ENCODE measurements around the gene RNF111. TPM values are rescaled to one million over a fixed set of nuclear protein-coding genes. Genes with fewer than 3 reads are reported as not detected.

The RNF111 gene
- total RNA-seq, 1 donor from 2014 or later: 20.3 TPM

GRCh38 chr15:59104912-59105732 lies 117.7 kb downstream of the RNF111 start, which contains the start of gene CCNB2:
TSS of gene CCNB2 (plus strand) at chr15:59105146. CDS start at chr15:59105269, 123 bp downstream.
- DNase-seq: peak; percentile 83
- H3K27me3 ChIP-seq (ENCODE audit: low read depth): no peaks in the 10 kb centered on the region
- no peaks in the 10 kb centered on the region for H3K9me3 ChIP-seq (replicated peaks)
- peaks cover 2% of the 10 kb centered on the region for H3K36me3 ChIP-seq
- intact Hi-C loops (cut with micrococcal nuclease): no loop called here
- peak within 1 kb of the TSS; percentile 28 for H3K27ac ChIP-seq (replicated peaks)
- peaks cover 13% of the 10 kb centered on the region for H3K4me1 ChIP-seq
- no peak for TF ChIP-seq CTCF (IDR thresholded peaks at IDR 0.05; ENCODE audit: borderline replicate concordance)
- H3K4me3 ChIP-seq: peak within 1 kb of the TSS; percentile 69

- TF ChIP-seq CTCF (IDR thresholded peaks at IDR 0.05; ENCODE audit: borderline replicate concordance): no peak
- intact Hi-C loops (cut with micrococcal nuclease): no loop called here
- Histone ChIP-seq H3K4me1 (peaks cover 13% of the 10 kb centered on the region), H3K27ac (replicated peaks) (no peak overlapping the region), H3K36me3 (no peaks in the 10 kb centered on the region), H3K9me3 (replicated peaks) (no peaks in the 10 kb centered on the region), H3K27me3 (ENCODE audit: low read depth) (no peaks in the 10 kb centered on the region), H3K4me3 (peak overlapping the region; percentile 69)
- DNase-seq: no peak
These were observed 118.4 kb downstream of the RNF111 start for GRCh38 chr15:59105854-59106253.

- DNase-seq: no peak
- Histone ChIP-seq H3K4me3 (no peak overlapping the region), H3K9me3 (replicated peaks) (no peaks in the 10 kb centered on the region), H3K36me3 (no peaks in the 10 kb centered on the region), H3K27ac (replicated peaks) (no peak overlapping the region), H3K27me3 (ENCODE audit: low read depth) (no peaks in the 10 kb centered on the region), H3K4me1 (no peaks in the 10 kb centered on the region)
- intact Hi-C loops (cut with micrococcal nuclease): no loop called here
- TF ChIP-seq CTCF (IDR thresholded peaks at IDR 0.05; ENCODE audit: borderline replicate concordance): no peak
These were observed 123.8 kb downstream of the RNF111 start for GRCh38 chr15:59111251-59111650.

- no peak for TF ChIP-seq CTCF (IDR thresholded peaks at IDR 0.05; ENCODE audit: borderline replicate concordance)
- no peaks in the 10 kb centered on the region for H3K4me1 ChIP-seq
- intact Hi-C loops (cut with micrococcal nuclease): no loop called here
- no peak for DNase-seq
- H3K4me3 ChIP-seq: no peak overlapping the region
- H3K36me3 ChIP-seq: no peaks in the 10 kb centered on the region
- no peak overlapping the region for H3K27ac ChIP-seq (replicated peaks)
- no peaks in the 10 kb centered on the region for H3K9me3 ChIP-seq (replicated peaks)
- H3K27me3 ChIP-seq (ENCODE audit: low read depth): no peaks in the 10 kb centered on the region
These were observed 127.6 kb downstream of the RNF111 start for GRCh38 chr15:59115047-59115446.

GRCh38 chr15:59116141-59116540 lies 128.7 kb downstream of the RNF111 start:
- no peak overlapping the region for H3K4me3 ChIP-seq
- no peaks in the 10 kb centered on the region for H3K9me3 ChIP-seq (replicated peaks)
- DNase-seq: no peak
- H3K4me1 ChIP-seq: no peaks in the 10 kb centered on the region
- no peaks in the 10 kb centered on the region for H3K27me3 ChIP-seq (ENCODE audit: low read depth)
- no peak for TF ChIP-seq CTCF (IDR thresholded peaks at IDR 0.05; ENCODE audit: borderline replicate concordance)
- intact Hi-C loops (cut with micrococcal nuclease): no loop called here
- H3K36me3 ChIP-seq: no peaks in the 10 kb centered on the region
- H3K27ac ChIP-seq (replicated peaks): no peak overlapping the region

Data from left ventricle myocardium inferior (tissue), 1 donor.